Calu3 (cell line): ENCODE measurements around the gene CRY1. TPM values are rescaled to one million over a fixed set of nuclear protein-coding genes. Genes with fewer than 3 reads are reported as not detected.

Experiments used
- BruUV-seq: library from RNA; stranded (reverse); fragments of 400-500 nt; replicated peaks from 2 replicates; lab custom pipeline; 2021; lab: Mats Ljungman, UMichigan
- CTCF ChIA-PET: fragments of 300-600 bp; sonication (Branson Sonifier 250); formaldehyde crosslinking; loops from one replicate; lab custom pipeline; 2022; ENCODE audit warnings: antibody characterized with exemption; lab: Charles Lee
- DNase-seq: peaks from one replicate; pipeline ENCODE4 v3.0.0; 2022
- H3K27ac Mint-ChIP-seq: one replicate; pipeline ENCODE4 v1.8.0; 2022; ENCODE audit warnings: mixed read lengths; ENCODE audit not compliant: unreplicated experiment
- H3K27me3 Mint-ChIP-seq: one replicate; pipeline ENCODE4 v1.8.0; 2022; ENCODE audit warnings: mixed read lengths; ENCODE audit not compliant: unreplicated experiment
- H3K36me3 Mint-ChIP-seq: one replicate; pipeline ENCODE4 v1.8.0; 2022; ENCODE audit warnings: mild to moderate bottlenecking, moderate library complexity, mixed read lengths; ENCODE audit not compliant: insufficient read depth, unreplicated experiment
- H3K4me1 Mint-ChIP-seq: one replicate; pipeline ENCODE4 v1.8.0; 2022; ENCODE audit warnings: mild to moderate bottlenecking, low read depth, mixed read lengths; ENCODE audit not compliant: unreplicated experiment
- H3K4me3 Mint-ChIP-seq: one replicate; pipeline ENCODE4 v1.8.0; 2022; ENCODE audit warnings: mild to moderate bottlenecking, low read depth, moderate library complexity, mixed read lengths; ENCODE audit not compliant: unreplicated experiment
- H3K9me3 Mint-ChIP-seq: one replicate; pipeline ENCODE4 v1.8.0; 2022; ENCODE audit warnings: low read depth, mixed read lengths; ENCODE audit not compliant: unreplicated experiment
- CTCF ChIP-seq: fragments of 200-600 bp; IDR thresholded peaks from one replicate; pipeline ENCODE4 v1.8.0; 2022; ENCODE audit warnings: antibody characterized with exemption; ENCODE audit not compliant: unreplicated experiment
- intact Hi-C: fragments of 100-400 bp; cut with micrococcal nuclease; formaldehyde crosslinking; loops from one replicate; pipeline ENCODE4 v1.10.0; 2022; ENCODE audit not compliant: unreplicated experiment
- total RNA-seq: library from RNA; stranded (reverse); gene quantifications from 2 replicates; pipeline ENCODE4 v1.2.3, GENCODE V29; 2022

The CRY1 gene
- total RNA-seq, 1 experiment from 2014 or later = 19.7 TPM

DNA sequence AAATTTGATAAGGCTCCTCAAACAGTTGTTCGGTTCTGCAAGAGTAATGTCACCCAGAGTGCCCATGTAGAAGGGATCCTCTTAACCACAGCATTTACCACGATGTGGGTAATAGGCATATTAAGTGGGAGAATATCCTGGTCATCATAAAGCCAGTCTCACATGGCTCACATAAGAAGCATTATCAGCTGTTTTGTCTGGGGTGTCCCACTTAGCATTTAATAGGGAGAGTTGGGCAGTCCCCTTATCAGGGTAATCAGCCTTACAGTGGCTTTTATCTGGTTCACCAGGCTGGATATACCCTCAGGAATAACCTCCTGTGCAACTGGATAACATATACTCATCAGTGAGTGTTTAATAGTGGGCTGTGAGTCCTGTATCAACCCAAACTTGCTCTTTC is 150.6 kb downstream of the CRY1 start:
- H3K27me3 Mint-ChIP-seq = no peaks in the 10 kb centered on the region
- TF ChIP-seq CTCF = no peak
- BruUV-seq = no TSS peak
- no peak for DNase-seq
- H3K9me3 Mint-ChIP-seq = peaks cover 3% of the 10 kb centered on the region
- H3K36me3 Mint-ChIP-seq = no peaks in the 10 kb centered on the region
- no peak overlapping the region for H3K4me3 Mint-ChIP-seq
- H3K4me1 Mint-ChIP-seq = no peaks in the 10 kb centered on the region
- CTCF ChIA-PET = no interaction called here
- intact Hi-C loops = no loop called here
- no peak overlapping the region for H3K27ac Mint-ChIP-seq

DNA sequence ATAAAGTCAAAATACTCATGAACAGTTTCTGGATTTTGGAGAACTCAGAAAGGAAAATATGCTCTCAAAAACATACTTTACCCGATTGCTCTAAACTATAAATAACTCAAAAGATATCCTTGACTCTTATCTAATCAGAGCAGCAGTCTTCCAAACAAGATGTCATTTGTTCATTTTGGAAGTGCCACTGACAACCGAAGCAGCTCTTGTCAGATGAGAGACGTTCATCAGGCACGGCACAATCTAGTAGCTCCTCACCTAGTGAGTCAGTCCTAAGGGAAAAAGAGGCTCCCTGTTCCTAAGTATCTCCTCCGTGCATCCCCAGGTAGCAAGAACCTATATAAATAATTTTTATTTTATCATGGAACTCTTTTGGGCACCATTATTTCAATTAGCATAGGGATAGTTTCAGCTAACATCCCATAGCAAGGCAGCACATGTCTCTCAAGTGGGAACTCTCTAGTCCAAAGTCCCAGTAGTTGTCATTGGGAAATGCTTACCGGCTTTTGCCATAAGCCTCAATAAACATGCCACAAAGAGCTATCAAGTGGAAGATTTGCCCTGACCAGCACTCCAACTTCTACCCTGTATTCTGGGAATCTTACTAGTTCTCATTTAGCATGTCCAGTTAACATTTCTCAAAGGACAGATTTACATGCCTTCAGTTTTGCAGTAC is 151.7 kb downstream of the CRY1 start:
- TF ChIP-seq CTCF = no peak
- H3K4me3 Mint-ChIP-seq = no peak overlapping the region
- no TSS peak for BruUV-seq
- CTCF ChIA-PET = no interaction called here
- intact Hi-C loops = no loop called here
- H3K36me3 Mint-ChIP-seq = no peaks in the 10 kb centered on the region
- DNase-seq = no peak
- H3K27me3 Mint-ChIP-seq = no peaks in the 10 kb centered on the region
- no peaks in the 10 kb centered on the region for H3K9me3 Mint-ChIP-seq
- no peak overlapping the region for H3K27ac Mint-ChIP-seq
- no peaks in the 10 kb centered on the region for H3K4me1 Mint-ChIP-seq

Other genes with a start within 250 kb of the CRY1 start
- 46.3 and 47.6 TPM in 2 replicates for gene TMEM263, start 137.6 kb downstream of the CRY1 start, total RNA-seq
- gene MTERF2, start 106.4 kb downstream of the CRY1 start, total RNA-seq = 10.6 and 12.3 TPM in 2 replicates